H9 (cell line): ENCODE results near the gene FAM53C. TPM values are rescaled to one million over a fixed set of nuclear protein-coding genes. Genes with fewer than 3 reads are reported as not detected.
A peak's percentile ranks its signal among the peaks of the same experiment; 100 is the strongest.

ENCODE experiments used
- DNase-seq: peaks from one replicate; pipeline ENCODE4 v3.0.0-alpha.2; 2017
- H2AFZ ChIP-seq: one replicate; pipeline ENCODE4 v1.6.1; 2013; ENCODE audit warnings: mild to moderate bottlenecking, low read length, control low read depth, moderate library complexity
- H2AK5ac ChIP-seq: 2 replicates; pipeline ENCODE4 v1.6.1; 2013; ENCODE audit warnings: low read length, control low read depth, mixed read lengths; ENCODE audit not compliant: insufficient read length
- H2BK120ac ChIP-seq: one replicate; pipeline ENCODE4 v1.6.1; 2013; ENCODE audit warnings: low read depth, mild to moderate bottlenecking, low read length, control low read depth, inconsistent platforms; ENCODE audit not compliant: poor library complexity, severe bottlenecking
- H2BK12ac ChIP-seq: 2 replicates; pipeline ENCODE4 v1.6.1; 2013; ENCODE audit warnings: low read length, control low read depth, mixed read lengths, low read depth; ENCODE audit not compliant: insufficient read length
- H2BK15ac ChIP-seq: 2 replicates; pipeline ENCODE4 v1.6.1; 2013; ENCODE audit warnings: low read depth, low read length, control low read depth
- H2BK20ac ChIP-seq: one replicate; pipeline ENCODE4 v1.6.1; 2013; ENCODE audit warnings: low read depth, mild to moderate bottlenecking, low read length, control low read depth, inconsistent platforms; ENCODE audit not compliant: poor library complexity, severe bottlenecking
- H2BK5ac ChIP-seq: 2 replicates; pipeline ENCODE4 v1.6.1; 2013; ENCODE audit warnings: low read length, control low read depth, mixed read lengths; ENCODE audit not compliant: insufficient read length
- H3K14ac ChIP-seq: 2 replicates; pipeline ENCODE4 v1.6.1; 2013; ENCODE audit warnings: low read length, control low read depth; ENCODE audit not compliant: insufficient read depth
- H3K18ac ChIP-seq: 2 replicates; pipeline ENCODE4 v1.6.1; 2013; ENCODE audit warnings: low read depth, mild to moderate bottlenecking, mixed read lengths, low read length, control low read depth; ENCODE audit not compliant: insufficient read length
- H3K23ac ChIP-seq: 2 replicates; pipeline ENCODE4 v1.6.1; 2013; ENCODE audit warnings: low read length, control low read depth, mixed read lengths, low read depth; ENCODE audit not compliant: insufficient read length
- H3K23me2 ChIP-seq: 2 replicates; pipeline ENCODE4 v1.6.1; 2013; ENCODE audit warnings: low read depth, mild to moderate bottlenecking, mixed read lengths, low read length, control low read depth; ENCODE audit not compliant: insufficient read length, poor library complexity, severe bottlenecking
- H3K27ac ChIP-seq: 2 replicates; pipeline ENCODE4 v1.5.1; 2013; ENCODE audit warnings: low read length, control low read depth, mixed read lengths, low read depth; ENCODE audit not compliant: insufficient read length
- H3K27me3 ChIP-seq: 2 replicates; pipeline ENCODE4 v1.6.1; 2013; ENCODE audit warnings: low read length, control low read depth, inconsistent platforms; ENCODE audit not compliant: insufficient read depth
- H3K4ac ChIP-seq: 2 replicates; pipeline ENCODE4 v1.6.1; 2013; ENCODE audit warnings: low read depth, mild to moderate bottlenecking, control low read depth, inconsistent platforms, low read length, moderate library complexity
- H3K4me1 ChIP-seq: 2 replicates; pipeline ENCODE4 v1.6.1; 2013; ENCODE audit warnings: low read length, control low read depth, inconsistent platforms; ENCODE audit not compliant: insufficient read depth
- H3K4me2 ChIP-seq: 2 replicates; pipeline ENCODE4 v1.6.1; 2013; ENCODE audit warnings: low read length, control low read depth, mixed read lengths; ENCODE audit not compliant: insufficient read length, insufficient read depth
- H3K56ac ChIP-seq: 2 replicates; pipeline ENCODE4 v1.6.1; 2013; ENCODE audit warnings: low read depth, mild to moderate bottlenecking, mixed read lengths, low read length, control low read depth; ENCODE audit not compliant: insufficient read length
- H3K79me1 ChIP-seq: 2 replicates; pipeline ENCODE4 v1.6.1; 2013; ENCODE audit warnings: low read depth, mild to moderate bottlenecking, moderate library complexity, low read length, control low read depth, inconsistent platforms; ENCODE audit not compliant: insufficient read depth, poor library complexity, severe bottlenecking
- H3K79me2 ChIP-seq: 2 replicates; pipeline ENCODE4 v1.6.1; 2013; ENCODE audit warnings: low read length, control low read depth, inconsistent platforms; ENCODE audit not compliant: insufficient read depth
- H3K9ac ChIP-seq: 2 replicates; pipeline ENCODE4 v1.6.1; 2013; ENCODE audit warnings: low read length, control low read depth, mixed read lengths; ENCODE audit not compliant: insufficient read length; ENCODE audit errors: extremely low read depth
- H3K9me3 ChIP-seq: one replicate; pipeline ENCODE4 v1.6.1; 2013; ENCODE audit warnings: low read depth, low read length, inconsistent platforms; ENCODE audit not compliant: control insufficient read depth
- H3T11ph ChIP-seq: one replicate; pipeline ENCODE4 v1.6.1; 2013; ENCODE audit warnings: mild to moderate bottlenecking, low read length, control low read depth, inconsistent platforms
- H4K20me1 ChIP-seq: one replicate; pipeline ENCODE4 v1.6.1; 2013; ENCODE audit not compliant: control insufficient read depth, insufficient read length, insufficient read depth
- H4K5ac ChIP-seq: 2 replicates; pipeline ENCODE4 v1.6.1; 2013; ENCODE audit warnings: low read depth, mild to moderate bottlenecking, mixed read lengths, low read length, control low read depth; ENCODE audit not compliant: insufficient read length
- H4K8ac ChIP-seq: replicated peaks from 2 replicates; pipeline ENCODE4 v1.6.1; 2013; ENCODE audit warnings: low read length, control low read depth, mixed read lengths, low read depth; ENCODE audit not compliant: insufficient read length
- H4K91ac ChIP-seq: 2 replicates; pipeline ENCODE4 v1.6.1; 2013; ENCODE audit warnings: low read depth, mild to moderate bottlenecking, moderate library complexity, mixed read lengths, low read length, control low read depth; ENCODE audit not compliant: insufficient read length
- H3K27ac Mint-ChIP-seq, 3 experiments: 2 replicates in 2 of 3; 3 replicates in 1 of 3; pipeline ENCODE4 v1.8.0; 2020 to 2021; ENCODE audit warnings: mixed read lengths in 3 of 3, mild to moderate bottlenecking in 1 of 3, moderate library complexity in 1 of 3
- H3K27me3 Mint-ChIP-seq: 2 replicates; pipeline ENCODE4 v1.8.0; 2021; ENCODE audit warnings: low read depth, mild to moderate bottlenecking, moderate library complexity, mixed read lengths
- H3K36me3 Mint-ChIP-seq, 3 experiments: 2 replicates in 2 of 3; 3 replicates in 1 of 3; pipeline ENCODE4 v1.8.0; 2020 to 2021; ENCODE audit warnings: low read depth in 3 of 3, mixed read lengths in 3 of 3; ENCODE audit not compliant: insufficient read depth in 1 of 3
- H3K4me1 Mint-ChIP-seq, 2 experiments: 2 replicates each; pipeline ENCODE4 v1.8.0; 2020; ENCODE audit warnings: mixed read lengths in 2 of 2
- H3K4me3 Mint-ChIP-seq, 2 experiments: 2 replicates in 1 of 2; 3 replicates in 1 of 2; pipeline ENCODE4 v1.8.0; 2020 to 2021; ENCODE audit warnings: mild to moderate bottlenecking in 2 of 2, mixed read lengths in 2 of 2, moderate library complexity in 1 of 2
- H3K9me3 Mint-ChIP-seq, 2 experiments: 2 replicates in 1 of 2; 3 replicates in 1 of 2; pipeline ENCODE4 v1.8.0; 2020; ENCODE audit warnings: mild to moderate bottlenecking in 2 of 2, mixed read lengths in 2 of 2, moderate library complexity in 1 of 2
- CTCF ChIP-seq: fragments of 200-600 bp; sonication (generic); conservative IDR thresholded peaks from 3 replicates; pipeline ENCODE4 v1.8.0; 2021; ENCODE audit warnings: antibody characterized with exemption, mild to moderate bottlenecking
- WGBS: extraction: QIAGEN DNeasy Blood & Tissue Kit; methylation state at CpG from one replicate; pipeline ENCODE4 v1.1.7; 2013; ENCODE audit warnings: missing lambda C conversion rate, low lambda C conversion rate, mixed read lengths; ENCODE audit not compliant: insufficient read length; ENCODE audit errors: extremely low coverage; 5-methylcytosine and 5-hydroxymethylcytosine counted together
- total RNA-seq: library from RNA; stranded (reverse); gene quantifications from 2 replicates; pipeline ENCODE4 v1.2.1, GENCODE V29; 2021

FAM53C gene
- total RNA-seq, 1 experiment from 2014 or later, result 59.6 TPM

GRCh38 chr5:138369706-138370105, 31.6 kb downstream of the FAM53C start:
- H3K23me2 ChIP-seq, result no peaks in the 10 kb centered on the region
- WGBS, result no CpG with 5 or more reads among the region's 2 CpGs

More at GRCh38 chr5:138369706-138370105, 31.6 kb downstream of the FAM53C start:
- peaks cover 8% of the 10 kb centered on the region for H3K79me1 ChIP-seq
- Mint-ChIP-seq H3K9me3 (no peaks in the 10 kb centered on the region), H3K4me3 (no peak overlapping the region), H3K36me3 (peaks cover 8 to 18% (median 16%) of the 10 kb centered on the region in 3 experiments; a peak in 6 of 7 replicates), H3K4me1 (no peaks in the 10 kb centered on the region; a peak in 1 of 4 replicates), H3K27ac (peak overlapping the region in 1 of 3 experiments; percentile 9; a peak in 2 of 7 replicates), H3K27me3 (no peaks in the 10 kb centered on the region)
- no peak overlapping the region for H3K23ac ChIP-seq
- H3T11ph ChIP-seq, result no peak overlapping the region
- no peaks in the 10 kb centered on the region for H3K4me1 ChIP-seq
- no peak overlapping the region for H4K5ac ChIP-seq
- no peak for DNase-seq
- no peak overlapping the region for H3K18ac ChIP-seq
- no peak overlapping the region for H3K4ac ChIP-seq
- no peak overlapping the region for H4K8ac ChIP-seq
- H3K4me2 ChIP-seq, result no peak overlapping the region
- H2BK5ac ChIP-seq, result no peak overlapping the region
- H3K9ac ChIP-seq, result no peak overlapping the region
- no peak overlapping the region for H3K14ac ChIP-seq
- H4K91ac ChIP-seq, result no peak overlapping the region
- no peak overlapping the region for H2BK120ac ChIP-seq
- H3K27me3 ChIP-seq, result no peaks in the 10 kb centered on the region
- no peaks in the 10 kb centered on the region for H4K20me1 ChIP-seq
- H3K79me2 ChIP-seq, result peaks cover 7% of the 10 kb centered on the region; the same call in 1 of the 2 replicates
- no peak overlapping the region for H2BK15ac ChIP-seq
- TF ChIP-seq CTCF, result no peak
- no peak overlapping the region for H2AFZ ChIP-seq
- no peak overlapping the region for H3K56ac ChIP-seq
- H3K27ac ChIP-seq, result no peak overlapping the region
- no peak overlapping the region for H2AK5ac ChIP-seq
- H2BK20ac ChIP-seq, result no peak overlapping the region
- H2BK12ac ChIP-seq, result no peak overlapping the region
- no peaks in the 10 kb centered on the region for H3K9me3 ChIP-seq
